ENCODE data around the gene NLRP7.
"Not testable (repeated sequence)": the region's sequence is repeated elsewhere in the genome, so short reads cannot be mapped to it uniquely, and the experiment has no call there.

Gene NLRP7

DNA sequence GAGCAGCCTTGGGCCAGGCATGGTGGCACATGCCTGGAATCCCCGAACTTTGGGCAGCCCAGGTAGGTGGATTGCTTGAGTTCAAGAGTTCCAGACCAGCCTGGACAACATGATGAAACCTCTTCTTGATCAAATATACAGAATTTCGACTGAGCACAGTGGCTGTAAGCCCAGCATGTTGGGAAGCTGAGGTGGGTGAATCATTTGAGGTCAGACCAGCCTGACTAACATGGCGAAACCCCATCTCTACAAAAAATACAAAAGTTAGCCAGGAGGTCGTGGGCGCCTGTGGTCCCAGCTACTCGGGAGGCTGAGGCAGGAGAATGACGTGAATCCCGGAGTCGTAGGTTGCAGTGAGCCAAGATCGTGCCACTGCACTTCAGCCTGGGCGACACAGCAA, 8.0 kb upstream of the NLRP7 start:
- TF ChIP-seq, protein P1, sequence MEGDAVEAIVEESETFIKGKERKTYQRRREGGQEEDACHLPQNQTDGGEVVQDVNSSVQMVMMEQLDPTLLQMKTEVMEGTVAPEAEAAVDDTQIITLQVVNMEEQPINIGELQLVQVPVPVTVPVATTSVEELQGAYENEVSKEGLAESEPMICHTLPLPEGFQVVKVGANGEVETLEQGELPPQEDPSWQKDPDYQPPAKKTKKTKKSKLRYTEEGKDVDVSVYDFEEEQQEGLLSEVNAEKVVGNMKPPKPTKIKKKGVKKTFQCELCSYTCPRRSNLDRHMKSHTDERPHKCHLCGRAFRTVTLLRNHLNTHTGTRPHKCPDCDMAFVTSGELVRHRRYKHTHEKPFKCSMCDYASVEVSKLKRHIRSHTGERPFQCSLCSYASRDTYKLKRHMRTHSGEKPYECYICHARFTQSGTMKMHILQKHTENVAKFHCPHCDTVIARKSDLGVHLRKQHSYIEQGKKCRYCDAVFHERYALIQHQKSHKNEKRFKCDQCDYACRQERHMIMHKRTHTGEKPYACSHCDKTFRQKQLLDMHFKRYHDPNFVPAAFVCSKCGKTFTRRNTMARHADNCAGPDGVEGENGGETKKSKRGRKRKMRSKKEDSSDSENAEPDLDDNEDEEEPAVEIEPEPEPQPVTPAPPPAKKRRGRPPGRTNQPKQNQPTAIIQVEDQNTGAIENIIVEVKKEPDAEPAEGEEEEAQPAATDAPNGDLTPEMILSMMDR (IDR thresholded peaks at IDR 0.05; ENCODE audit: borderline replicate concordance, insufficient read depth, low read depth, low read length), result no peak
- H3K4me3 ChIP-seq (ENCODE audit: low read depth, low read length), result no peak overlapping the region

DNA sequence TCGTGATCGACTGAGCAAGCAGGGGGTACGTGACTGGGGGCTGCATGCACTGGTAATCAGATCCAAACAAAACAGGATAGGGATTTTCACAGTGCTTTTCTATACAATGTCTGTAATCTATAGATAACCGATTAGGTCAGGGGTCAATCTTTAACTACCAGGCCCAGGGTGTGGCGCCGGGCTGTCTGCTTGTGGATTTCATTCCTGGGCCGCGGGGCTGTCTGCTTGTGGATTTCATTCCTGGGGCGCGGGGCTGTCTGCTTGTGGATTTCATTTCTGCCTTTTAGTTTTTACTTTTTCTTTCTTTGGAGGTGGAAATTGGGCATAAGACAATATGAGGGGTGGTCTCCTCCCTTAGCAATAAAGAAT, 6.0 kb upstream of the NLRP7 start:
- not testable (repeated sequence) for H3K4me3 ChIP-seq (ENCODE audit: low read depth, low read length)

DNA sequence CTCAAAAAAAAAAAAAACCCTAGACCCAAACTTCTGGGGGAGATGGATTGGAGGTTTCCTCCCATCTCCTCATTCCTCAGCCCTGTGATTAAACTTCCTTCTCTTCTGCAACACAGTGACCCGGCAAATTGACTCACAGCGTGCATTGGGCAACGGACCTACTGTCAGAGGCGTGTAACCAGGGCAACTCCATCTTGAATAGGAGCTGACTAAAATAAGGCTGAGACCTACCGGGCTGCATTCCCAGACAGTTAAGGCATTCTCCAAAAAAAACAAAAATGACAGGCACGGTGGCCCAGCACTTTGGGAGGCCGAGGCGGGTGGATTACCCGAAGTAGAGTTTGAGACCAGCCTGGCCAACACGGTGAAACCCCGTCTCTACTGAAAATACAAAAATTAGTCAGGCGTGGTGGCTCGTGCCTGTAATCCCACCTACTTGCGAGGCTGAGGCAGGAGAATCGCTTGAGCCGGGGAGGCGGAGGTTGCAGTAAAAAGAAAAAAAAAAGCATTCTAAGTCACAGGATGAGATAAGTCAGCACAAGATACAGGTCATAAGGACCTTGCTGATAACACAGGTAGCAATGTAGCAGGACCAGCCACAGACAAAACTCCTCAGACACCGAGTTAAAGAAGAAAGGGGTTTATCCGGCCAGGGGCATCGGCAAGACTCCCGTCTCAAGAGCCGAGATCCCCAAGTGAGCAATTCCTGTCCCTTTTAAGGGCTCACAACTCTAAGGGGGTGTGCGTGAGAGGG, 5.4 kb upstream of the NLRP7 start:
- TF ChIP-seq, protein P1 (IDR thresholded peaks at IDR 0.05; ENCODE audit: borderline replicate concordance, insufficient read depth, low read depth, low read length), result no peak
- H3K4me3 ChIP-seq (ENCODE audit: low read depth, low read length), result no peak overlapping the region

DNA sequence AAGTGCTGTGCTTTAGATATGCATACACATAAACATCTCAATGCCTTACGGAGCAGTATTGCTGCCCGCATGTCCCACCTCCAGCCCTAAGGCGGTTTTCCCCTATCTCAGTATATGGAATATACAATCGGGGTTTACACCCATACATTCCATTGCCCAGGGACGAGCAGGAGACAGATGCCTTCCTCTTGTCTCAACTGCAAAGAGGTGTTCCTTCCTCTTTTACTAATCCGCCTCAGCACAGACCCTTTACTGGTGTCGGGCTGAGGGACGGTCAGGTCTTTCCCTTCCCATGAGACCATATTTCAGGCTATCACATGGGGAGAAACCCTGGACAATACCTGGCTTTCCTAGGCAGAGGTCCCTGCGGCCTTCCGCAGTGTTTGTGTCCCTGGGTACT, 3.2 kb upstream of the NLRP7 start:
- H3K4me3 ChIP-seq (ENCODE audit: low read depth, low read length), result not testable (repeated sequence)

DNA sequence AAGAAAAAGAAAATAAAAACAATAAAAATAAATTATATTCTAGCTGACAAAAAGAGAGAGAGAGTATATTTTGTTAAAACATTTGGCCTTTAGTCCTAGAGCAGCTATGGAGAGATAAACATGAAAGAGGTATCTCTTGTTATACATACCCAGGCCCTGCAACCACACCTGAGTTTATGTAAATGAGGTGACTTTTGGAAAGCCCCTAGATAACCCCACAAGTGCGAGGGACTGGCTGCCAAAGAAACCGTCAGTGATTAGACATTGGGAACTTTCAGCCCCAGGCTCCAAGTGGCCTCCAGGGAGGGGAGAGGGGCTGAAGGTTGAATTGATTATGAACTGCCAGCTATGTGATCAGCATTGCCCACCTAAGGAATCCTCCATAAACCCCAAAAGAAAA, 2.1 kb upstream of the NLRP7 start:
- TF ChIP-seq, protein P1 (IDR thresholded peaks at IDR 0.05; ENCODE audit: borderline replicate concordance, insufficient read depth, low read depth, low read length), result no peak
- no peak overlapping the region for H3K4me3 ChIP-seq (ENCODE audit: low read depth, low read length)

DNA sequence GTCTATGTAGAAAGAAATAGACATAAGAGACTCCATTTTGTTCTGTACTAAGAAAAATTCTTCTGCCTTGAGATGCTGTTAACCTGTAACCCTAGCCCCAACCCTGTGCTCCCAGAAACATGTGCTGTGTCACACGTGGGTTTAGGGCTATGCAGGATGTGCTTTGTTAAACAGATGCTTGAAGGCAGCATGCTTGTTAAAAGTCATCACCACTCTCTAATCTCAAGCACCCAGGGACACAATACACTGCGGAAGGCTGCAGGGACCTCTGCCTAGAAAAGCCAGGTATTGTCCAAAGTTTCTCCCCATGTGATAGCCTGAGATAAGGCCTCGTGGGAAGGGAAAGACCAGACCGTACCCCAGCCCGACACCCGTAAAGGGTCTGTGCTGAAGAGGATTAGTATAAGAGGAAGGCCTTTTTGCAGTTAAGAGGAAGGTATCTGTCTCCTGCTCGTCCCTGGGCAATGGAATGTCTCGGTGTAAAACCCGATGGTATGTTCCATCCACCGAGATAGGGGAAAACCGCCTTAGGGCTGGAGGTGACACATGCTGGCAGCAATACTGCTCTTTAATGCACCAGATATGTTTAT, 3.5 kb downstream of the NLRP7 start:
- H3K4me3 ChIP-seq (ENCODE audit: low read depth, low read length), result not testable (repeated sequence)

DNA sequence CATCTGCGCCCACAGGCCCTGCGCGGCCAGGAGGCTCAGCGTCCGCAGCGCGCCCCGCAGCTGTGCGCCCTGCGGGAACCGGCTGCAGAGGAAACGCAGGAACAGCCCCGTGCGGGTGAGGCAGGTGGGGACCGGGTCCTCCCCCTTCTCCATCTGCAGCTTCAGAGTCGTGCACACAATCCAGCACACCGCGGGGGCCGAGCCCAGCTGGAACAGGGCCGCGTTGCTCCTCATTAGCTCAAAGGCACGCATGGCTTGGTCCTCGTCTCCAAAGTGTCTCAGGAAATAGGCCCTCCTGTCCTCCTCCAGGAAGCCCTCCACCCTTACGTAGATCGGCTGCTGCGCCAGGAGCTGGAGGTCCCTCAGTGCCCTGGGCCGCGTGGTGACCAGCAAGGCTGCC, 7.8 kb downstream of the NLRP7 start:
- H3K4me3 ChIP-seq (ENCODE audit: low read depth, low read length), result not testable (repeated sequence)

DNA sequence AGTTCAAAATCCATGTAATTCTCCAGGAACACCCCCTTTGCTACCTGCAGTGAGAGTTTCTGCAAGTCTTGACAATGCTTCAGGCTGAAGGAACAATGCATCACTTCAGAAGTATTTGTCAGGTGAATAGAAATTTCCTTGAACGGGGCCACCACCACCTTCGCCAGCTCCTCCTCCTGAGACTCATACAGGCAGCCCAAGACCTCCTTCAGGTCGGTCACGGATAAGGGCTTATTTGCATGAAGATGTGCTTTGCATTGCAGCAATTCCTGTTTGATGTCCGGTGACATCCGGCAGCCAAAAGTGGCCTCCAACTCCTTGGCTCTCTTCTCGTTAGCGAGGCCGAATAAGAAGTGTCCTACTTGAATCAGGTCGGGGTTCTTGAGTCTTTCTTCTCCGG, 8.4 kb downstream of the NLRP7 start:
- H3K4me3 ChIP-seq (ENCODE audit: low read depth, low read length), result no peak overlapping the region

DNA sequence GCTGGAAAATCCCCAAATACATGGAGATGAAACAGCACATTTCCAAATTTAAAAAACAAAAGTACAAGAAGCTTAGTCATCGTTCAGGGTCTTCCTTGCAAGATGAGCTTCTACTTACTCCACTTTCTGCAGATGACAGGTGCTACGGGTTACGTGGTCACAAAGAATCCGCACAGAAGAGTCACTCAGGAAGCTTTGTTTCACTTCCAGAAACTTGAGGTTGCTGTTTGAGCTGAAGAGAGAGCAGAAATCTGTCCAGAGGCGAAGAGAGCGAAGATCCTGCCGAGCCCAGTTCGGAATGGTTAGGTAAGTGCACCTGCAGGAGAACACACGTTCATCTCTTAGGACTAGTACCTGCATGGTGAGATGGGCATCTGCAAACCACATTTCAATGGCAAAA, 9.4 kb downstream of the NLRP7 start:
- no peak overlapping the region for H3K4me3 ChIP-seq (ENCODE audit: low read depth, low read length)

More for the DNA sequence above, 8.4 kb downstream of the NLRP7 start:
- TF ChIP-seq, protein P1 (IDR thresholded peaks at IDR 0.05; ENCODE audit: borderline replicate concordance, insufficient read depth, low read depth, low read length), result no peak

More for the DNA sequence above, 9.4 kb downstream of the NLRP7 start:
- TF ChIP-seq, protein P1 (IDR thresholded peaks at IDR 0.05; ENCODE audit: borderline replicate concordance, insufficient read depth, low read depth, low read length), result no peak
